Erythroblast (primary cell): Measurements from ENCODE around the gene SCAP.

Experiments
- GATA1 ChIP-seq: IDR thresholded peaks from 2 replicates; pipeline ENCODE4 v1.6.1; 2011; ENCODE audit warnings: low read depth, mild to moderate bottlenecking, control low read depth, low read length, moderate library complexity
- POLR2A ChIP-seq: IDR thresholded peaks from 2 replicates; pipeline ENCODE4 v1.6.1; 2011; ENCODE audit warnings: mild to moderate bottlenecking, low read length

DNA sequence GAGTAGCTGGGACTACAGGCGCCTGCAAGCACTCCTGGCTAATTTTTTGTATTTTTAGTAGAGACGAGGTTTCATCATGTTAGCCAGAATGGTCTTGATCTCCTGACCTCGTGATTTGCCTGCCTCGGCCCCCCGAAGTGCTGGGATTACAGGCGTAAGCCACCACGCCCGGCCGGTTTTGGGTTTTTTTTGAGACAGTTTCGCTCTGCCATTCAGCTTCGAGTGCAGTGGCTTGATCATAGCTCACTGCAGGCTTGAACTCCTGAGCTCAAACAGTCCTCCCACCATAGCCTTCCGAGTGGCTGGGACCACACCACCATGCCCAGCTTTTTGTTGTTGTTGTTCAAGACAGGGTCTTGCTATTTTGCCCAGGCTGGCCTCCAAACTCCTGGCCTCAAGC lies 16.0 kb upstream of the SCAP start:
- TF ChIP-seq POLR2A (no peak), GATA1 (no peak)
